Motor neuron (in vitro differentiated cells): ENCODE data around the gene TNN. TPM values are rescaled to one million over a fixed set of nuclear protein-coding genes. Genes with fewer than 3 reads are reported as not detected.
"Not testable (repeated sequence)": the region's sequence is repeated elsewhere in the genome, so short reads cannot be mapped to it uniquely, and the experiment has no call there.

ENCODE experiments used
- ATAC-seq, 8 experiments: fragments of 200-7000 bp; cut with Tn5 transposase; replicated peaks in 6 of 8; 2 replicates each; pipeline ENCODE4 v1.8.0; 2021; ENCODE audit warnings: mild to moderate bottlenecking in 8 of 8, moderate library complexity in 8 of 8
- H3K27ac ChIP-seq, 2 donors: fragments of 250-450 bp; sonication (Bioruptor Pico); 2 replicates each; pipeline ENCODE4 v1.9.0; 2021; ENCODE audit warnings: antibody characterized with exemption in 2 of 2, mild to moderate bottlenecking in 2 of 2, moderate library complexity in 1 of 2
- H3K4me1 ChIP-seq, 2 donors: fragments of 250-450 bp; sonication (Bioruptor Pico); replicated peaks in 1 of 2; 2 replicates each; pipeline ENCODE4 v1.6.1; 2021; ENCODE audit warnings: antibody characterized with exemption in 2 of 2, mild to moderate bottlenecking in 2 of 2, moderate library complexity in 1 of 2
- H3K4me3 ChIP-seq, 5 donors: fragments of 250-450 bp; sonication (Bioruptor Pico); 2 replicates each; pipeline ENCODE4 v1.9.0; 2021; ENCODE audit warnings: antibody characterized with exemption in 5 of 5, mild to moderate bottlenecking in 5 of 5, moderate library complexity in 4 of 5
- WGBS, 10 experiments: fragments of 450-650 bp; shearing (Covaris generic); methylation state at CpG; one replicate each; pipeline ENCODE4 v1.0.0; 2022; 5-methylcytosine and 5-hydroxymethylcytosine counted together
- in situ Hi-C, 9 experiments: fragments of 400-800 bp; cut with MboI; loops; one replicate each; pipeline ENCODE4 v1.15.0; 2021; ENCODE audit warnings: low sequenced_read_pairs in 9 of 9, low pct_unique_long_range_greater_than_20kb in 2 of 9; ENCODE audit not compliant: unreplicated experiment in 9 of 9
- total RNA-seq, 8 experiments: library from RNA; unstranded; fragments of 300-600 nt; gene quantifications; 2 replicates each; pipeline versions ENCODE4 v1.2.3 to v1.2.4, GENCODE V29; 2022

The TNN gene
- total RNA-seq, 8 experiments from 2014 or later, result 0.09 to 6.6 (median 0.22) TPM; not detected in 2

- Histone ChIP-seq H3K27ac (no peak overlapping the region), H3K4me3 (no peak overlapping the region), H3K4me1 (no peaks in the 10 kb centered on the region)
- ATAC-seq, result no peak
- in situ Hi-C loops, result no loop called here
- 0 to 97% (median 68%) methylated on average over 1 to 9 of the region's 9 CpGs; no CpG with 5 or more reads in 2 of the 10 experiments for WGBS, 10 experiments
Measured at GRCh38 chr1:175097361-175097760, 29.7 kb downstream of the TNN start.

GRCh38 chr1:175099916-175100315 lies 32.3 kb downstream of the TNN start:
- Histone ChIP-seq H3K4me1 (no peaks in the 10 kb centered on the region), H3K27ac (no peak overlapping the region), H3K4me3 (no peak overlapping the region)
- peak in 2 of 8 experiments; percentile 60 to 63 for ATAC-seq
- in situ Hi-C loops, result no loop called here
- 0 to 100% (median 85%) methylated on average over 1 to 2 of the region's 2 CpGs; no CpG with 5 or more reads in 3 of the 10 experiments for WGBS, 10 experiments

GRCh38 chr1:175102166-175102565 lies 34.5 kb downstream of the TNN start:
- in situ Hi-C loops, H3K4me1 ChIP-seq, H3K27ac ChIP-seq, ATAC-seq, H3K4me3 ChIP-seq: not testable (repeated sequence)
- 100% methylated on average over 6 of the region's 21 CpGs; no CpG with 5 or more reads in 9 of the 10 experiments for WGBS, 10 experiments

- H3K4me3 ChIP-seq, ATAC-seq, H3K4me1 ChIP-seq, in situ Hi-C loops, H3K27ac ChIP-seq: not testable (repeated sequence)
- 90 to 96% (median 95%) methylated on average over 4 to 12 of the region's 15 CpGs; no CpG with 5 or more reads in 7 of the 10 experiments for WGBS, 10 experiments
Measured at GRCh38 chr1:175106536-175106935, 38.9 kb downstream of the TNN start.

GRCh38 chr1:175108331-175108820 lies 40.7 kb downstream of the TNN start:
- WGBS, 10 experiments, result 80 to 100% (median 100%) methylated on average over 1 to 3 of the region's 25 CpGs; no CpG with 5 or more reads in 7 of the 10 experiments
- in situ Hi-C loops, ATAC-seq: not testable (repeated sequence)

GRCh38 chr1:175114996-175115395 lies 47.4 kb downstream of the TNN start:
- Histone ChIP-seq H3K4me1 (no peaks in the 10 kb centered on the region), H3K4me3 (no peak overlapping the region), H3K27ac (no peak overlapping the region)
- 45 to 70% (median 69%) methylated on average over 2 of the region's 2 CpGs; no CpG with 5 or more reads in 7 of the 10 experiments for WGBS, 10 experiments
- no peak for ATAC-seq
- in situ Hi-C loops, result no loop called here

More at GRCh38 chr1:175108331-175108820, 40.7 kb downstream of the TNN start:
- not testable (repeated sequence) for H3K4me1 ChIP-seq, H3K27ac ChIP-seq, H3K4me3 ChIP-seq

- Histone ChIP-seq H3K4me3 (no peak overlapping the region), H3K27ac (no peak overlapping the region), H3K4me1 (no peaks in the 10 kb centered on the region)
- whole genome bisulfite sequencing, 10 experiments, result 60 to 100% (median 83%) methylated on average over 1 of the region's 1 CpG; no CpG with 5 or more reads in 5 of the 10 experiments
- in situ Hi-C loops, result no loop called here
- no peak for ATAC-seq
Measured at GRCh38 chr1:175116210-175116798, 48.7 kb downstream of the TNN start.

- ATAC-seq, result no peak
- Histone ChIP-seq H3K4me1 (no peaks in the 10 kb centered on the region), H3K27ac (no peak overlapping the region), H3K4me3 (no peak overlapping the region)
- in situ Hi-C loops, result no loop called here
- WGBS, 10 experiments, result 42 to 91% (median 65%) methylated on average over 3 to 7 of the region's 11 CpGs; no CpG with 5 or more reads in 5 of the 10 experiments
Measured at GRCh38 chr1:175116903-175117302, 49.3 kb downstream of the TNN start.

- in situ Hi-C loops, result no loop called here
Measured at GRCh38 chr1:175118375-175119367, 51.0 kb downstream of the TNN start.

GRCh38 chr1:175120511-175120910 lies 52.9 kb downstream of the TNN start:
- no peak overlapping the region for H3K4me3 ChIP-seq
- H3K4me1 ChIP-seq, result no peaks in the 10 kb centered on the region
- 58 to 100% (median 100%) methylated on average over 1 of the region's 1 CpG; no CpG with 5 or more reads in 4 of the 10 experiments for WGBS, 10 experiments
- H3K27ac ChIP-seq, result no peak overlapping the region
- no peak for ATAC-seq
- in situ Hi-C loops, result loop anchor here in 1 of 9 experiments (10.0 kb wide), 1 partner anchor 86 kb away; no protein-coding TSS in a partner anchor

More at GRCh38 chr1:175118375-175119367, 51.0 kb downstream of the TNN start:
- H3K4me3 ChIP-seq, result no peak overlapping the region
- 43 to 100% (median 70%) methylated on average over 1 to 13 of the region's 13 CpGs for WGBS, 10 experiments
- H3K4me1 ChIP-seq, result no peaks in the 10 kb centered on the region
- ATAC-seq, result peak in 3 of 8 experiments; percentile 19 to 77 (median 72)
- H3K27ac ChIP-seq, result no peak overlapping the region

GRCh38 chr1:175124861-175125260 lies 57.2 kb downstream of the TNN start:
- Histone ChIP-seq H3K27ac (no peak overlapping the region), H3K4me1 (peaks cover 3 to 5% of the 10 kb centered on the region in 2 donors), H3K4me3 (no peak overlapping the region)
- in situ Hi-C loops, result loop anchor here in 4 of 9 experiments (10.0 to 25.0 kb wide), 4 partner anchors 88 to 363 kb away; no protein-coding TSS in a partner anchor
- ATAC-seq, result peak in 3 of 8 experiments; percentile 11 to 52 (median 45)
- WGBS, 10 experiments, result 0 to 100% (median 95%) methylated on average over 1 of the region's 1 CpG; no CpG with 5 or more reads in 1 of the 10 experiments

- no peak for ATAC-seq
- no peak overlapping the region for H3K4me3 ChIP-seq
- in situ Hi-C loops, result loop anchor here in 4 of 9 experiments (10.0 to 25.0 kb wide), 4 partner anchors 89 to 364 kb away; no protein-coding TSS in a partner anchor
- H3K4me1 ChIP-seq, result peaks cover 10 to 13% of the 10 kb centered on the region in 2 donors
- H3K27ac ChIP-seq, result no peak overlapping the region
- 20 to 100% (median 84%) methylated on average over 1 to 4 of the region's 4 CpGs; no CpG with 5 or more reads in 2 of the 10 experiments for WGBS, 10 experiments
Measured at GRCh38 chr1:175126347-175126746, 58.7 kb downstream of the TNN start.
